GM19438 (cell line): Measurements from ENCODE around the gene AGR2.

Experiments used
- ATAC-seq: cut with Tn5 transposase; IDR thresholded peaks from one replicate; pipeline ENCODE4 v1.9.1; 2021; ENCODE audit warnings: low read depth; ENCODE audit not compliant: unreplicated experiment

The AGR2 gene

GRCh38 chr7:16813232-16813616 is 8.4 kb upstream of the AGR2 start:
- ATAC-seq, result no peak

DNA sequence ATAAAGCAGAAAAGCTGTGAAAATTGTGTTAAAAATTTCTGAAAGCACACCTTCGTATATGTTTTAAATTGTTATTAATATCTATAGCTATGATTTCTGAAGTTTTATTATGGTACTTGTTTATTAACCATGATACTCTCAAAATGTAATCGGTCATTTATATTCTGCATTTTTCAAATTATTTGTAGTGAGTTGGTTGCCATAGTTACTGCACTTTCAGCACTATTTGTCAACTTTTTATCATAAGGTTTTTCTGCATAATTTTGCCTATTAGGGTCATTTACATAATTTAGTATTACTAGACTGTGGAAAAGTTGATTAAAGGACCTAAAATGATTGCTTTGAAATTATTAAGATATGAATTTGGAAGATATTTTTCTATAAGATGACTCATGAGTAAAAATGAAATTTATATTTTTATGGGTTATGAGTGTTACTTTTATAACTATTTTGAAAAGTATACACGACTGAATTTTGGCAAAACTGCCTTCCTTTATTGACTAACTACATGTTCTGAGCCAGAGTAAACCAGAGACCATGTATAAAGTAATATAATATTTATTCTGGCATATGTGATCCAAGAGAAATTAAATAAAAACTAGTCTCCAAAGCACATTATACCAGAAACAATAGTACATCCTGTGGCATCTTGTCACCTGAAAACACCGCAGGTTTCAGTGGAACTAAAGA is 7.9 kb upstream of the AGR2 start:
- ATAC-seq, result no peak

GRCh38 chr7:16811551-16811950 is 6.8 kb upstream of the AGR2 start:
- no peak for ATAC-seq

DNA sequence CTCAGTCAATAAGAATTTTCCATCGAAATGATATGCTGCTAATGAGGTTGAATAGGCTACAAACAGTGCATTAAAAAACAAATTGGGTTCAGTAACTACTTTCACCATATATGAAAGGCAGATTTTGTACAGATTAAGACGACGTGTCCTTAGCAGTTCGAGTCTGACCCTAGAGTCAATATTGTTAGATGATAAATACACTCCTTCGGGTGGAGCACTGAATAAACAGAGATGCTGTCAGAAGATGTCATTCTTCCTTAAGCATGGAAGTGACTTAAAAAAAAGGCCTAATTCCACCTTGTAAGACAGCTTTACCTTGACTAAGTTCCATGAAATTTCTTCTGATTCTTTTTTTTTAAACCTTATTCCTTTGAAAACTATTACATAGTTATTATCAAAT is 5.8 kb upstream of the AGR2 start:
- ATAC-seq, result no peak

DNA sequence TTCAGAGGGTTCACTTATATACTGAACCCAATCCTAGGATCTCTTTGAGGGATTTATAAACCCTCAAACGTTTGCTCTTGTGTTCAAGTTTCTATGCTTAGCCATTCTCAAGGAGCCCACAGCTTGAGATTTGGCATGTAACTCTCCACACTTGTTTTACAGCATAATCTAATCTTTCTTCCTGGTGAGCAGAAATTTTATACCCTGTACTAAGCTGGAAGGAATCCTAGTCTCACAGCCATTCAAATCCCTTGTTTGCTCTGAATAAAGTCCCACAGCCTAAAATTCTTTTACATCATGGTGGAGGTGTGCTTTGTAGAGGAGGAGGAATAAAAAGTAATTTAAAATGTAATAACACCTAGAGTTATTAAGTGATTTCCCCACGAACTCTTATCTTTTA is 5.3 kb upstream of the AGR2 start:
- ATAC-seq, result no peak

DNA sequence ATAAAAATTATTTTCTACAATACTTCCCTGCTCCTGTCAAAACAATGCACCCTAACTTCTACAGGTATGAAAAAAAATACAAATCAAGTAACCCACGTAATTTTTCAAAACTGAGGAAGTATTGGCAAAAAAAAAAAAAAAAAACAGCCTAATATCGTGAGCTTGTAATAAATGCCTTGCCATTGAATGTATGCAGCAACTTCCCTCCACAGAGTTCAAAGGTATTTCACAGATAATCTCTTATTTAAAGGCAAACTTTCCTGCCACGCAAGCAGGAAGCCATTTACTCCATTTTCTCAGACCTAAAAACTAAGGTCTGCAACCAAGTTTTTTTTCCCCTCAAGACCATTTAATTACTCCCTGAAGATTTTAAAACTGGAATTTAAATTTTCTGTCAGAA is 642 bp upstream of the AGR2 start:
- ATAC-seq, result no peak

- ATAC-seq, result no peak
Measured at GRCh38 chr7:16803881-16804673, 722 bp downstream of the AGR2 start.

- ATAC-seq, result no peak
Measured at GRCh38 chr7:16803125-16803524, 1.7 kb downstream of the AGR2 start.

DNA sequence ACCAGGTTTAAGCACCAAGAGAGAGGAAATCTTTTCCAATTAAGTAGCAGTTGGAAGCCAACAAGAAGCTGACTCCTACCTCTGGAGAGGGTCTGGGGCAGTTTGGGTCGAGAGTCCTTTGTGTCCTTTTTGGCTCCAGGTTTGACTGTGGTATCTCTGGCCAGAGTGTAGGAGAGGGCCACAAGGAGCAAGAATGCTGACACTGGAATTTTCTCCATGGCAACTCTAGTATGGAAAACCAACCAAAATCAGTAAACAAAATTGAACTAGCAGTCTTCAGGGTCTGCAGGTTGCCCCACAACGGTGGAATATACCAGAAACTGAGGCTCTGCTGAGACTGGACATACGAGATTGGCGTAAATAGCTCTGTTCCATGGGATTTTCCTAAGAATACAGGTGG is 3.2 kb downstream of the AGR2 start:
- ATAC-seq, result no peak

- ATAC-seq, result no peak
Measured at GRCh38 chr7:16801111-16801542, 3.7 kb downstream of the AGR2 start.

DNA sequence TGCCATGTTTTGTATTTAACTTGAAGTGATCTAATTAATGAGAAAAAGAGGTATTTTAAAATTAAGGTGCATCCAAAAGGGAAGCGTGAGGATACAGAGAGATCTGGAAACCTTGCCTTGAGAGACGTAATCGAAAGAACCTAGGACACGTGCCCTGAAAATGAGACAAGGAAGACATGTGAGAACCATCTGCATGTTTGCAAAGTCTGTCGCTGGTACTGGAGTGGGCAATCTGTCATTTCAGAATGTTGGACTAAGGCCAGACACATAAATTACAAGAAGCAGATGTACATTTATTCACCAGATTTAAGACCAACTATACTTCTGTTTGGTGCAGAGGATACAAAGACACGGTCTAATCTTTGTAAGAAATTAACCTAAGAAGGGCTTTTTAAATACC is 9.2 kb downstream of the AGR2 start:
- ATAC-seq, result no peak

- ATAC-seq, result no peak
Measured at GRCh38 chr7:16794986-16795385, 9.8 kb downstream of the AGR2 start.

GRCh38 chr7:16791905-16792698 is 12.7 kb downstream of the AGR2 start:
- ATAC-seq, result no peak

DNA sequence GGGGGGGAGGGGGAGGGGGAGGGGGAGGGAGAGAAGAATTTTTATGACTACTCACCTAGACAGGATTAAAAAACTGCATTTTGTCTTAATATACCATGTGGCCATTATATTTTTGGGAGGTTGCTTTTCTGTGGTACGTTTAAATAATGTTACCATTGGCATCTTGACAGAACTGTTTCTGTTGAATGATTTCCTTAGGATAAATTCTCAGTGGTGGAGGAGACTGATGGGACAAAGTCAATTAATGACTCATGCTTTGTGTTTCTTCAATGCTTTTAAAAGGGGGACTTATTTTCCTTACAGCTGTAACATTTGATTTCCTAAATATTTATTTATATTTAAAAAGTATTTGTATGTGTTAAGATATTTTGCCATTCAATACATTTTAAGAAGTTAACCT is 13.7 kb downstream of the AGR2 start:
- ATAC-seq, result no peak

DNA sequence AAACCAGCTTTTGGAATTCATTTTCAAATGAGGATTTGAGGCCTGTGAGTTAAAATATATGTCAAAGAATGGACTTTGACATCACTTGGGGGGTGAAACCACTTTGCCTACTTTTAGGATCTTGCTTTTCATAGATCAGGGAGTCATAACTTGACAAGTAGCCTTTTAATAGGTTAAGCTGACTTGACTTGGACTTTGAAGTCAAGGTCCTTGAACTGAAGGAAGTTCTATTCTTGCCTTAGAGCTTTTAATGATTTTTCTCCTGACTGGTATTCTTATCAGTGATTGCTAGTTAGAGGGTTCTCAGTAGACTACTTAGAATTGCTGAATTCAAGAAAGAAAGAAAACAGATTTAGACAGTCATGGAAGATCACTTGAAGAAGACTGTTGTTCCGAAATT is 17.7 kb downstream of the AGR2 start:
- no peak for ATAC-seq

GRCh38 chr7:16786257-16786656 is 18.5 kb downstream of the AGR2 start:
- ATAC-seq, result no peak

GRCh38 chr7:16785846-16786245 is 19.0 kb downstream of the AGR2 start:
- no peak for ATAC-seq

DNA sequence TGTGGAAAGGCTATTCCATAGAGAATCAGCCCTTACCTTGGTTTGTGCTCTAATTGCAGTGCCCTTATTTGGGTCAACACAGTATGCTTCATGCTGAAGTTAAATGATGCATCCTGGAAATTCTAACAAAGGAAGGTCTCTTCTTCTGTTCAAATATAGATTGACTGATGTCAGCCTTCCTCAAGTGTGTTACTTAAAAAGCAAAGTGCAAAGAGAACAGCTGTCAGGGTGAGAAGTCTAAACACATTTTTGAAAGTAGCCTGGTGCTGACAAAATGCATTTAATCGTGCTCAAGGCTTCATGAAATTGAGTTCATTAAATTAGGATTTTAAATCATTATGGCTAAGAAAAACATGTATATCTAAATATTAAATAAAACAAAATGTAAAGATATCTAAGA is 19.5 kb downstream of the AGR2 start:
- ATAC-seq, result no peak

DNA sequence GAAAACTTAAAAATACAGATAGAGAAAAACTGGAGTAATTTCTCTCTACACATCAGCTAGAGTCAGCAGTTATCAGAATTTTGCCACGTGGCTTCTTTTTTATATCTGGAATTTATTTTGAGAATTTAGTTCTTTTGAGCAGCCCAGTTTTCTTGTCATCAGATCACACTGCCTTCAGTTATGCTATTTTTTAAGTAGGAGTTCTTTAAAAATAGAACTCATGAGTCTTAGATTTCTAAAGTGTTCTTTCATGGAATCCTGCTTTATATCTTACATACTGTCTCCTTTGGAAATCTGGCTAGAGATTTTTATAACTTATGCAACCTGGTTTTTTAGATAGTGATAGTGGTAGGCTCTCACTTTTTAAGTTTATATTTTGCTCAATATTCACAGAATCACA is 24.2 kb downstream of the AGR2 start:
- no peak for ATAC-seq

- ATAC-seq, result no peak
Measured at GRCh38 chr7:16779051-16779450, 25.7 kb downstream of the AGR2 start.

DNA sequence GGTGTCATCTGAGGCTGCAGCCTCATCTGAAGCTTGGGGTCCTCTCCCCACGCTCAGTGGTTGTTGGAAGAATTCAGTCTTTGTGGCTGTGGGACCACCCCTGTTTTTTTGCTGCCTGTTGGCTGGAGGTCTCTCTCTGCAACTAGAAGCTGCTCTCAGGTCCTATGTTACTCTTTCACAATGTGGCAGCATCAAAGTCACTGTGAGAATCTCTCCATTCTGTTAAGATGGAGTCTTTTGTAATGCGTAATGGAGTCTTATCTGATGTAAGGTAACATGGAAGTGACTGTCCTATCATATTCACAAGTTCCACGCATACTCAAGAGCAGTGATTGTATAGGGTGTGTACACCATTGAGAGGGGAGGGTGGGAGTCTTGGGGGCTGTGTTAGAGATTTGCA is 26.3 kb downstream of the AGR2 start:
- no peak for ATAC-seq
